NCI-H2107 treated with DMSO at 0.1 percent for 48 hours (cell line): ENCODE data around the gene LIN7A.

Source experiments
- DNase-seq: peaks from one replicate; lab custom pipeline; 2025; ENCODE audit not compliant: unreplicated experiment; lab: John Stamatoyannopoulos, UW

LIN7A gene

GRCh38 chr12:80763874-80764273 is 173.9 kb downstream of the LIN7A start:
- peak; percentile 42 for DNase-seq

DNA sequence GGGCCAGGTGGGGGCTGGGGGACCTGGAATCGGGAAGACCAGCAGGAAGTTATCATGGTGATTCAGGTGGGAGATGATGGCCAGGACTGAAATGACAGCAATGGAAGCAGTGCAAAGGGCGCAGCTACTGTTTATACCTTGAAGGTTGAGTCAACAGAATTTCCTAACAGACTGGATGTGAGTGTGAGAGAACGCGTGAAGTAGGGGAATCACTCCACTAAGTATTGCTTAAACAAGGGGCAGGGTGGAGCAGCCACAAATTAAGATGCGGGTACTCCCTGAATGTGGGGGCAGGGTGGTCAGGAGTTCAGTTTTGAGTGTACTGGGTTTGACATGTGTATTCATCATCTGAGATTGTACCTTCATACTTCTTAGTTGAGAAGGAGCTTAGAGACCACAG is 175.9 kb downstream of the LIN7A start:
- DNase-seq: no peak

- no peak for DNase-seq
Measured at GRCh38 chr12:80756875-80757274, 180.9 kb downstream of the LIN7A start.

DNA sequence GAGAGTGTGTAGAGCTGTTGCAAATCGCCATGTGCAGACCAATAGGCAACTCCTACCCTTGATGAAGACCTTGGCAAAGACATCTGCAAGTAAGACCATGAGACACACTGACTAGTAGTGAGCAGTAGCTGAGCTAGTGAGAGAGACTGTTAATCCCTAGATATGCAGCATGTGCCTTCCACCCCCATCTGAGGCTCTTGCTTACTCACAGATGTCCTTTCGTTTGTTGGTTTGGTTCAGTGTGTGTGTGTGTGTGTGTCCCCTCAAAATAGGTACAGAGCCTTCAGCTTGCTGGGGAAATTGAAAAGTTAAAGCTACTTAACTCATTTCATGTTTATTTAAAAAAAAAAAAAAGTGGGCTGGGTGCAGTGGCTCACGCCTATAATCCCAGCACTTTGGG is 183.5 kb downstream of the LIN7A start:
- no peak for DNase-seq

GRCh38 chr12:80752464-80752863 is 185.3 kb downstream of the LIN7A start:
- DNase-seq: no peak

DNA sequence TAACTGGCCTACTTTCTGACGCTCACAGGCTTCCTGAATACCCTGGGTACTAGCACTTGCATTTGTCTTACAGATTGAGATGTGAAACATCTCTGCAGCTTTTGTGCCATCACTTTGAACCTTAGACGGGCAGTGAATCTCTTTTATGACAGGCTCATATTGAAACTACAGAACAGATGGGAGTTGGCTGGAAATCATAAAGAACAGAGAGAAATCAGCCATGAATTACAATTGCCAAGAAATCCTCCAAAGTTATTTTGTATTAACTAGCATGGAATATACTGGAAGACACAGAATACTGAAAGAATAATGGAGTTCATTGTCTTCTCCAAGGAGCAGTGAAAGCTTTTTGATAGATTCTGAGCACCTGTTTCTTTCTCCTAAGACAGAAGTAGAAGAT is 188.3 kb downstream of the LIN7A start:
- no peak for DNase-seq

GRCh38 chr12:80747800-80748199 is 189.9 kb downstream of the LIN7A start:
- DNase-seq: no peak

- no peak for DNase-seq
Measured at GRCh38 chr12:80745851-80746505, 191.8 kb downstream of the LIN7A start.
